ENCODE data around the gene MTA3.
A peak's percentile ranks its signal among the peaks of the same experiment; 100 is the strongest.

The MTA3 gene

GRCh38 chr2:42771546-42772153 is 203.2 kb downstream of the MTA3 start:
- no peaks in the 10 kb centered on the region for H3K9me3 ChIP-seq (ENCODE audit: control insufficient read depth, insufficient read depth, low read length)
- H3K4me1 ChIP-seq (ENCODE audit: control insufficient read depth, low read length), result peaks cover 17% of the 10 kb centered on the region
- H4K20me1 ChIP-seq (ENCODE audit: control insufficient read depth, insufficient read depth, low read depth, low read length), result no peaks in the 10 kb centered on the region
- no peak overlapping the region for H3K4me2 ChIP-seq (ENCODE audit: low read length)
- 0 out of 2 replicates have a peak, but pooled peaks cover 4% of the 10 kb centered on the region for H3F3A ChIP-seq (ENCODE audit: control insufficient read depth, insufficient read depth)
- H3K27ac ChIP-seq (ENCODE audit: low read depth, low read length), result no peak overlapping the region
- no peaks in the 10 kb centered on the region for H3K79me2 ChIP-seq (ENCODE audit: control insufficient read depth, low read length)
- H3K9me2 ChIP-seq (replicated peaks; ENCODE audit: control insufficient read depth, low read length), result no peaks in the 10 kb centered on the region
- TF ChIP-seq, protein P1, sequence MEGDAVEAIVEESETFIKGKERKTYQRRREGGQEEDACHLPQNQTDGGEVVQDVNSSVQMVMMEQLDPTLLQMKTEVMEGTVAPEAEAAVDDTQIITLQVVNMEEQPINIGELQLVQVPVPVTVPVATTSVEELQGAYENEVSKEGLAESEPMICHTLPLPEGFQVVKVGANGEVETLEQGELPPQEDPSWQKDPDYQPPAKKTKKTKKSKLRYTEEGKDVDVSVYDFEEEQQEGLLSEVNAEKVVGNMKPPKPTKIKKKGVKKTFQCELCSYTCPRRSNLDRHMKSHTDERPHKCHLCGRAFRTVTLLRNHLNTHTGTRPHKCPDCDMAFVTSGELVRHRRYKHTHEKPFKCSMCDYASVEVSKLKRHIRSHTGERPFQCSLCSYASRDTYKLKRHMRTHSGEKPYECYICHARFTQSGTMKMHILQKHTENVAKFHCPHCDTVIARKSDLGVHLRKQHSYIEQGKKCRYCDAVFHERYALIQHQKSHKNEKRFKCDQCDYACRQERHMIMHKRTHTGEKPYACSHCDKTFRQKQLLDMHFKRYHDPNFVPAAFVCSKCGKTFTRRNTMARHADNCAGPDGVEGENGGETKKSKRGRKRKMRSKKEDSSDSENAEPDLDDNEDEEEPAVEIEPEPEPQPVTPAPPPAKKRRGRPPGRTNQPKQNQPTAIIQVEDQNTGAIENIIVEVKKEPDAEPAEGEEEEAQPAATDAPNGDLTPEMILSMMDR (IDR thresholded peaks at IDR 0.05; ENCODE audit: low read depth, low read length, poor library complexity, severe bottlenecking), result no peak
- no peak for TF ChIP-seq EZH2phosphoT487 (IDR thresholded peaks at IDR 0.05; ENCODE audit: borderline replicate concordance, low read length)
- no peak overlapping the region for H3K4me3 ChIP-seq (ENCODE audit: low read length)
- no peaks in the 10 kb centered on the region for H3K36me3 ChIP-seq (ENCODE audit: control insufficient read depth, low read length)
- no peaks in the 10 kb centered on the region for H3K27me3 ChIP-seq (ENCODE audit: control insufficient read depth, low read length)

DNA sequence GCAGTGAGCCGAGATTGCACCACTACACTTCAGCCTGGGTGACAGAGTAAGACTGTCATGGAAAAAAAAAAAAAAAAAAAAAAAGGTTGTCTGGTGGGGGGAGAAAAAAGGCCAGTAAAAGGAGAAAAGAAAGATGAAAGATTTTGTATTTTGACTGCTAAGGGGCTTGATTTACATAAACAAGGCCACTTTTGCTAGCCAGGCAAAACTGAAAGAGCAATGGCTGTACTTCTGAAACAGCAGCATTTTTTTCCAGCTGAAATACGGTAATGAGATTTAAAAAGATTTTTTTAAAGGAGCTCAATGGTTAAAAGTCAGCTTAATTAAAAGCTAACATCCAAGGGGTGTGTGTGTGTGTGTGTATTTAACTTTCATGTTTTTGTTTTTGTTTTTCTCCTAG is 206.8 kb downstream of the MTA3 start:
- H3K4me1 ChIP-seq (ENCODE audit: control insufficient read depth, low read length), result peaks cover 17% of the 10 kb centered on the region
- no peak overlapping the region for H3K4me3 ChIP-seq (ENCODE audit: low read length)
- peak overlapping the region; percentile 39; the same call in 1 of the 2 replicates for H3K4me2 ChIP-seq (ENCODE audit: low read length)
- H3K9me2 ChIP-seq (replicated peaks; ENCODE audit: control insufficient read depth, low read length), result no peaks in the 10 kb centered on the region
- H3K27ac ChIP-seq (ENCODE audit: low read depth, low read length), result peak overlapping the region; percentile 12; the same call in 1 of the 2 replicates
- TF ChIP-seq, protein P1 (IDR thresholded peaks at IDR 0.05; ENCODE audit: low read depth, low read length, poor library complexity, severe bottlenecking), result no peak
- TF ChIP-seq EZH2phosphoT487 (IDR thresholded peaks at IDR 0.05; ENCODE audit: borderline replicate concordance, low read length), result no peak
- no peaks in the 10 kb centered on the region for H3K27me3 ChIP-seq (ENCODE audit: control insufficient read depth, low read length)
- peaks cover 8% of the 10 kb centered on the region for H3K9me3 ChIP-seq (ENCODE audit: control insufficient read depth, insufficient read depth, low read length)
- no peaks in the 10 kb centered on the region for H4K20me1 ChIP-seq (ENCODE audit: control insufficient read depth, insufficient read depth, low read depth, low read length)
- H3K79me2 ChIP-seq (ENCODE audit: control insufficient read depth, low read length), result no peaks in the 10 kb centered on the region
- no peaks in the 10 kb centered on the region for H3K36me3 ChIP-seq (ENCODE audit: control insufficient read depth, low read length)
- 0 out of 2 replicates have a peak, but pooled peaks cover 4% of the 10 kb centered on the region for H3F3A ChIP-seq (ENCODE audit: control insufficient read depth, insufficient read depth)

DNA sequence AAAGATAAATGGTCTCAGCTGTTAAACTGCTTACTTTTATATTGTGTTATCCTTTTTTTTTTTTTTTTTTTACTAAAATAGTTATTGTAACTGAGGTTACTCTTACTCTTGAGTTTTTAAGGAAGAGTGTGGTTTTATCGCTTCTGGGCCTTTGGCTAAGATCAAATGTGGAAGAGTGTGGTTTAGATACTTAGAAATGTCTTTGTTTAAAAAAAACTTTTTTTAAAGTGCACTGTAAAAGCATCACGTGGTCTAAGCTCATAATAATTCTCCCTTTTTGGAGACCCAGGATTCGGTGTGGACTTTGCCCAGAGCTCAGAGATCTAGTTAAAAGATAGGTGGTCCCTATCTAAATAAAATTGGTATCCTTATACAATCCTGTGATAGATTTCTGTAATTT is 207.4 kb downstream of the MTA3 start:
- H3K4me2 ChIP-seq (ENCODE audit: low read length), result peak overlapping the region; percentile 39; the same call in 1 of the 2 replicates
- no peaks in the 10 kb centered on the region for H3K79me2 ChIP-seq (ENCODE audit: control insufficient read depth, low read length)
- H3K4me1 ChIP-seq (ENCODE audit: control insufficient read depth, low read length), result peaks cover 14% of the 10 kb centered on the region
- H4K20me1 ChIP-seq (ENCODE audit: control insufficient read depth, insufficient read depth, low read depth, low read length), result no peaks in the 10 kb centered on the region
- H3K27me3 ChIP-seq (ENCODE audit: control insufficient read depth, low read length), result no peaks in the 10 kb centered on the region
- H3K4me3 ChIP-seq (ENCODE audit: low read length), result no peak overlapping the region
- H3K27ac ChIP-seq (ENCODE audit: low read depth, low read length), result peak overlapping the region; percentile 12; the same call in 1 of the 2 replicates
- peaks cover 8% of the 10 kb centered on the region for H3K9me3 ChIP-seq (ENCODE audit: control insufficient read depth, insufficient read depth, low read length)
- H3K36me3 ChIP-seq (ENCODE audit: control insufficient read depth, low read length), result no peaks in the 10 kb centered on the region
- TF ChIP-seq, protein P1 (IDR thresholded peaks at IDR 0.05; ENCODE audit: low read depth, low read length, poor library complexity, severe bottlenecking), result no peak
- TF ChIP-seq EZH2phosphoT487 (IDR thresholded peaks at IDR 0.05; ENCODE audit: borderline replicate concordance, low read length), result no peak
- H3F3A ChIP-seq (ENCODE audit: control insufficient read depth, insufficient read depth), result 0 out of 2 replicates have a peak, but pooled peaks cover 4% of the 10 kb centered on the region
- no peaks in the 10 kb centered on the region for H3K9me2 ChIP-seq (replicated peaks; ENCODE audit: control insufficient read depth, low read length)

All from DOHH2 (cell line).